Measurements from ENCODE around the gene S1PR3.

DNA sequence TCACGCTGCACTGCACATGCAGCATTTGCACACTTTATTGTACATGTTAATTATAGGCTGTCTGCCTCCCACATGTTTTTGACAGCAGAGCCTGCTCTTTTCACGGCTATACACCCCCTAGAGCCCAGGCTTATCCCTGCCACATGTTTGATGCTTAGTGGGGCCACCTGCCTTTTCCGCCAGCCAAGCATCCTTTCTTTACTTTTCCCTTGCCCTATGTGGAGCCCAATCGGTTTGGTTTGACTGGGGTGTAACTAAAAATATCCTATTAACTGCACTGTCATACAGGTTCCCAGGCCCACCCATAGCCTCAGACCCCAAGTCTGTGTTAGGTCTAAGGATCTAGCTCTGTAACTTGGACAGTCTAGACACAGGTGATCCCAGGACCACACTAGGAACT lies 18.9 kb upstream of the S1PR3 start:
- TF ChIP-seq EZH2 (IDR thresholded peaks at IDR 0.05), result no peak
- no peak for TF ChIP-seq POLR2AphosphoS5 (IDR thresholded peaks at IDR 0.05; ENCODE audit: borderline replicate concordance, low read depth, low read length)
- no peak for TF ChIP-seq FOXP2 (optimal IDR thresholded peaks at IDR 0.05; ENCODE audit: control extremely low read depth, extremely low read length, insufficient read depth)

Measured in SK-N-MC (cell line).